Endothelial cell of umbilical vein (primary cell): ENCODE measurements around the gene CUL2.

Source experiments
- CTCF ChIP-seq, 2 donors: IDR thresholded peaks; 1 replicate in 1 of 2; 2 replicates in 1 of 2; pipeline ENCODE4 v1.5.1; 2011; ENCODE audit warnings: low read length in 2 of 2, mild to moderate bottlenecking in 2 of 2, moderate library complexity in 2 of 2, control low read depth in 1 of 2, inconsistent platforms in 1 of 2, low read depth in 1 of 2; ENCODE audit not compliant: insufficient read depth in 1 of 2; ENCODE audit errors: extremely low read depth in 1 of 2
- EZH2 ChIP-seq: IDR thresholded peaks from 2 replicates; pipeline ENCODE4 v1.6.1; 2012; ENCODE audit warnings: borderline replicate concordance, low read depth, mild to moderate bottlenecking, moderate library complexity, low read length, inconsistent platforms; ENCODE audit not compliant: severe bottlenecking
- FOS ChIP-seq: IDR thresholded peaks from 2 replicates; pipeline ENCODE4 v1.6.1; 2011; ENCODE audit warnings: mild to moderate bottlenecking, low read length, moderate library complexity, borderline replicate concordance; ENCODE audit not compliant: insufficient read depth
- GATA2 ChIP-seq: IDR thresholded peaks from 2 replicates; pipeline ENCODE4 v1.7.0; 2011; ENCODE audit warnings: low read depth, mild to moderate bottlenecking, moderate library complexity, mixed read lengths, low read length; ENCODE audit not compliant: insufficient read length, insufficient read depth
- POLR2A ChIP-seq: IDR thresholded peaks from 2 replicates; pipeline ENCODE4 v1.6.1; 2012; ENCODE audit warnings: low read depth, mild to moderate bottlenecking, control low read depth, low read length
- POLR2AphosphoS5 ChIP-seq: IDR thresholded peaks from 2 replicates; pipeline ENCODE4 v1.6.1; 2012; ENCODE audit warnings: low read depth, mild to moderate bottlenecking, control low read depth, low read length, moderate library complexity; ENCODE audit not compliant: insufficient read depth

GRCh38 chr10:35136263-35136815 is 46.2 kb upstream of the CUL2 start:
- TF ChIP-seq CTCF (IDR thresholded peaks at IDR 0.05; ENCODE audit: extremely low read depth in 1 of 2, insufficient read depth in 1 of 2, low read depth in 1 of 2, low read length in 2 of 2), result no peak
- no peak for TF ChIP-seq EZH2
- no peak for TF ChIP-seq POLR2AphosphoS5
- TF ChIP-seq POLR2A, result no peak
- TF ChIP-seq GATA2, result no peak
- no peak for TF ChIP-seq FOS
